Activated T-cell treated with anti-CD3 and anti-CD28 coated beads, Interleukin-2, amount 50 U/mL, for 4 hours (primary cell): ENCODE measurements around the gene CDH22. TPM values are rescaled to one million over a fixed set of nuclear protein-coding genes. Genes with fewer than 3 reads are reported as not detected.
A peak's percentile ranks its signal among the peaks of the same experiment; 100 is the strongest.

ENCODE experiments used
- ATAC-seq, 2 donors: fragments of 200-7000 bp; cut with Tn5 transposase; one replicate each; pipeline ENCODE4 v1.10.0; 2021
- DNase-seq: peaks from one replicate; pipeline ENCODE4 v3.0.0-alpha.2; 2020
- H3K27me3 Mint-ChIP-seq: one replicate; pipeline ENCODE4 v1.8.0; 2021; ENCODE audit warnings: low read depth, mixed read lengths
- H3K36me3 Mint-ChIP-seq: one replicate; pipeline ENCODE4 v1.8.0; 2022; ENCODE audit warnings: mixed read lengths; ENCODE audit not compliant: insufficient read depth
- H3K4me1 Mint-ChIP-seq: one replicate; pipeline ENCODE4 v1.8.0; 2021; ENCODE audit warnings: low read depth, mixed read lengths
- H3K4me3 Mint-ChIP-seq: one replicate; pipeline ENCODE4 v1.8.0; 2021; ENCODE audit warnings: mild to moderate bottlenecking, moderate library complexity, mixed read lengths
- H3K9me3 Mint-ChIP-seq: one replicate; pipeline ENCODE4 v1.8.0; 2021; ENCODE audit warnings: mixed read lengths
- total RNA-seq, 3 donors: library from RNA; stranded (reverse); gene quantifications; one replicate each; pipeline ENCODE4 v1.2.1, GENCODE V29; 2021

CDH22 gene
- total RNA-seq, 3 donors from 2014 or later, result not detected

DNA sequence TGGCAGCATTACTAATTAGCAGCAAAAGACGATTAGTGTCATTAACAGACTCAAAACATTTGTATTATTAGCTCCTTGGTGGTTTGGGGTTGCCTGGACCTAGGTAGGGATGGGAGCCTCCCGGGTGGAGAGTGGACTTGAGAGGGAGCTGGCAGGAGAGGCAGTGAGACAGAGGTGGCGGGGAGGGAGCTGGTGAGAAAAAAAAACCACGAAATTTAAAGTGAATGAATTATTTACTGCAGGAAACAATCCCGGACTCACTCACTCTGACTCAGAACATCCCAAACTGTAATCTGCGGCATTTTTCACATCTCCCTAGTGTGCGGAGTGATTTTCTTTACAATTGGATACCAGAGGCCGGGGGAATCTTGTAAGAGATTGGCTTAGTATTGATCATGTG, 14.3 kb upstream of the CDH22 start:
- ATAC-seq (no peak), DNase-seq (no peak)
- Mint-ChIP-seq H3K27me3 (peaks cover 24% of the 10 kb centered on the region), H3K4me3 (no peak overlapping the region), H3K36me3 (no peaks in the 10 kb centered on the region), H3K4me1 (no peaks in the 10 kb centered on the region), H3K9me3 (no peaks in the 10 kb centered on the region)

GRCh38 chr20:46317685-46318177, 9.4 kb upstream of the CDH22 start:
- no peaks in the 10 kb centered on the region for H3K9me3 Mint-ChIP-seq
- DNase-seq (no peak), ATAC-seq (no peak)
- H3K4me1 Mint-ChIP-seq, result no peaks in the 10 kb centered on the region
- H3K27me3 Mint-ChIP-seq, result peaks cover 62% of the 10 kb centered on the region
- no peaks in the 10 kb centered on the region for H3K36me3 Mint-ChIP-seq
- H3K4me3 Mint-ChIP-seq, result no peak overlapping the region

DNA sequence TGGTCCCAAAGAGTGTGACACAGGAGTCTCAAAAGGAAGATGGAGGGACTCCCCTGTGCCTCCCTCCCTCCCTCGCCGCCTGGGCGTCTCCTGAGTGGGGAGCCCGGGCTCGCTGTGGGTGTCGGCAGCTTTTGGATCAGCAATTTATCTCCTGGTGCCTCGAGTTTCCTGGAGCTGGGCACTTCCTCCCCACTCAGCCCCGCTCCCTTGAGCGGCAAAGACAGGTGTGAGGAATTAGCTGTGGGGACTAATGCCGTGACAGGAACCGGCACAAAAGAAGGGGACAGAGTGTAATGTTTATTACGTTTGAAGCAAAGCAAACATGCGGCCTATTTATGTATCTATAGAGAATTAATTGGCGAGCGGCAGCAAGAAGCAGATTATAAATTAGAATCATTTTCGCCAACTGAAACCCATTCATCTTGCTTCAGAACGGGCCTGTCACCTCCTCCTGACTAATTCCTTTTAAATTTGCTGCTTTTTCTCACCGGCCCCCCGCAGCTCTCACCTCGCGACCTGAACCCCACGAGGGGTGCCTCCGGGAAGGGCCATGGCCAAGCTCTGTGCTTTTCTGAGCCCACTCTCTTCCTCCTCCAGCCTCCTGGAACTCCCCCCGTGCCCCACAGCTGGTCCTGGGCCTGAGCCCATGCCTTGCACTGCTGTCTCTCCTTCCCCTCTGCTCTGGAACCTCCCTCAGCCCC, 8.8 kb upstream of the CDH22 start:
- H3K36me3 Mint-ChIP-seq, result no peaks in the 10 kb centered on the region
- H3K4me1 Mint-ChIP-seq, result peaks cover under 1% of the 10 kb centered on the region
- H3K4me3 Mint-ChIP-seq, result no peak overlapping the region
- H3K9me3 Mint-ChIP-seq, result no peaks in the 10 kb centered on the region
- peaks cover 60% of the 10 kb centered on the region for H3K27me3 Mint-ChIP-seq
- ATAC-seq, result no peak
- DNase-seq, result no peak

GRCh38 chr20:46315311-46315710, 7.0 kb upstream of the CDH22 start:
- peaks cover 75% of the 10 kb centered on the region for H3K27me3 Mint-ChIP-seq
- peaks cover 4% of the 10 kb centered on the region for H3K4me1 Mint-ChIP-seq
- no peak for DNase-seq
- H3K4me3 Mint-ChIP-seq, result no peak overlapping the region
- no peaks in the 10 kb centered on the region for H3K36me3 Mint-ChIP-seq
- ATAC-seq, result no peak
- H3K9me3 Mint-ChIP-seq, result no peaks in the 10 kb centered on the region

DNA sequence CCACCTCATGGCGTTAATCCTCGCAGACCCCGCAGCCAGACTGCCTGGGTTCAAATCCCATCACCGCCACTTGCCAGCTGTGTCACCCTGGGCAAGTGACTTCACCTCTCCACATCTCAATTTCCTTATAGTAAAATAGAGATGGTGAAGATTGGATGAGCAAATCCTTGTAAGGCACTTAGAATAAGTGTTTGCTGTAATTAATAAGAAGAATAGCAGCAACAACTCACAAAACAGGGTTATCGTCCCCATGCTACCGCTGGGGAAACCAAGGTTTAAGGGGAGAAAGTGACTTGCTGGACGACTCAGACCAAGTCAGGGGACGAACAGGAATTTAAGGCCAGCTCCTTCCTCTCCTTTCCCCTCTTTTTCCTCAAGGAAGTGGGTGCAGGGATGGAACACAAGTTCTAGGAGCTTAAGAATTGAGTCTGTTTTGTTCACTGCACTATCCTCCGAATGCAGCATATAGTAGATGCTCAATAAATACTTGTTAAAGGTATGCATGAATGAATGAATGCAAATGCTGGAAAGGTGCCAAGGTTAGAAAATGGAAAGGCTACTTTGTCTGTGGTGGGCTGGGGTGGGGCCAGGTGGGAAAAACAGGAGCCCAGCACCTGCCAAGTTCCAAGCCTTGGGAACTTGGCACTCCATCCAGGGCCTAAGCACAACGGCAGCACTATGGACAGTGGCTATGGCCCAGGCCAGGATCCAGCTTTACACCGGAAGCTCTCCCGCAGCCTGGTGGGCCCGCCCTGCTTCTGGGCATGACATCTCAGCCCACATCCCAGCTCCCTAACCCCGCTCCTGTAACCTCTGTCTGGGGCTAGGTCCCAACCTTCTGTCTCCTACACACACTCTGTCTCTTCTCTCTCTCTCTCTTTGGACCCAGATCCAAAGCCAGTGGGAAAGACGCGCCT, 4.9 kb upstream of the CDH22 start:
- no peaks in the 10 kb centered on the region for H3K9me3 Mint-ChIP-seq

GRCh38 chr20:46312075-46312944, 4.0 kb upstream of the CDH22 start:
- Mint-ChIP-seq H3K27me3 (peaks cover 85% of the 10 kb centered on the region), H3K4me1 (peaks cover 7% of the 10 kb centered on the region), H3K4me3 (peak overlapping the region; percentile 19), H3K36me3 (no peaks in the 10 kb centered on the region), H3K9me3 (no peaks in the 10 kb centered on the region)
- ATAC-seq (no peak), DNase-seq (no peak)

More for the DNA sequence above, 4.9 kb upstream of the CDH22 start:
- Mint-ChIP-seq H3K4me3 (no peak overlapping the region), H3K4me1 (peaks cover 7% of the 10 kb centered on the region), H3K36me3 (no peaks in the 10 kb centered on the region), H3K27me3 (peaks cover 87% of the 10 kb centered on the region)
- DNase-seq (no peak), ATAC-seq (no peak)

GRCh38 chr20:46311719-46312074, 3.4 kb upstream of the CDH22 start:
- peaks cover 82% of the 10 kb centered on the region for H3K27me3 Mint-ChIP-seq
- DNase-seq (no peak), ATAC-seq (no peak)
- peaks cover 10% of the 10 kb centered on the region for H3K4me1 Mint-ChIP-seq
- no peaks in the 10 kb centered on the region for H3K9me3 Mint-ChIP-seq
- peak overlapping the region; percentile 19 for H3K4me3 Mint-ChIP-seq
- H3K36me3 Mint-ChIP-seq, result no peaks in the 10 kb centered on the region

DNA sequence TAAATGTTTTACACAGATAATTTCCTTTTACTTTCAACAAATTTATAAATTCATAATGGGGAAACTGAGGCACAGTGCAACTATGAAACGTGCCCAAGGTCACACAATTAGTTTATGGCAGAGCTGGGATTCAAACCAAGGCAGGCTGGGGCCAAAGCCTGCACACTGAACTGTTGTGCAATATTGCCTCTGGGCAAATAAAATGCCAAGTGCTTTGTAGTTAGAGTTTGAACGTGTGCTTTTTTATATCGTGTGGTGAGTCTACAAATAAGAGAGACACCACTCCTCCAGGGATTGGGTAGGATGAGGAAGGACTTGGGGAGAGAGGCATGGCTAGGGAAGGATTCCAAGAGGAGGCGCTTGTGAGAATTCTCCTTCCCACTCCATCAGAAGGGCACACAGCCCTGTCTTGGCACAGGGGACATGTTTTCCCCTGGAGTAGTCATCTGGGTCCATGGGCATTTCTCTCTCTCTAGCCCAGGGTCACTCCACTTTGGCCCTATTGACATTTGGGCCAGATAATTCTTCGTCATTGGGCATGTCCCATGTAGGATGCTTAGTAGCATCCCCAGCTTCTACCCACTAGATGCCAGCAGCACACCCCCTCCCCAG, 2.8 kb upstream of the CDH22 start:
- ATAC-seq (no peak), DNase-seq (no peak)
- Mint-ChIP-seq H3K27me3 (peaks cover 82% of the 10 kb centered on the region), H3K9me3 (no peaks in the 10 kb centered on the region), H3K4me1 (peaks cover 11% of the 10 kb centered on the region), H3K36me3 (no peaks in the 10 kb centered on the region), H3K4me3 (no peak overlapping the region)

- no peak for DNase-seq
- H3K4me3 Mint-ChIP-seq, result peak overlapping the region; percentile 30
- H3K9me3 Mint-ChIP-seq, result no peaks in the 10 kb centered on the region
- peaks cover 74% of the 10 kb centered on the region for H3K27me3 Mint-ChIP-seq
- ATAC-seq, result no peak
- peaks cover 11% of the 10 kb centered on the region for H3K4me1 Mint-ChIP-seq
- no peaks in the 10 kb centered on the region for H3K36me3 Mint-ChIP-seq
Observed at GRCh38 chr20:46309945-46310344, 1.6 kb upstream of the CDH22 start.

DNA sequence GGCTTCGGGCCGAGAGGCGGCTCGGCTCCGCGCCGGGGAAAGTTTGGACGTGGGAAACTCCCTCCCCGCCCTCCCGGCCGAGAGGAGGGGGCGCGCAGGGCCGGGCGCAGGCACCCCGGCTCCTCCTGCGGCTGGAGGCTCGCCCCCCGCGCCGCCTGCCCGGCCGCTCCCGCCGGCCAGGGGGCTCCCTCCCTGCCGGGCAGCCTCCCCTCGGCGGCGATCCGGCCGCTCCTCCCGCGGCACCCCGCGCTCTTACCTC, 370 bp downstream of the CDH22 start:
- ATAC-seq, result no peak
- Mint-ChIP-seq H3K4me1 (peaks cover 11% of the 10 kb centered on the region), H3K36me3 (no peaks in the 10 kb centered on the region), H3K27me3 (peaks cover 61% of the 10 kb centered on the region), H3K9me3 (no peaks in the 10 kb centered on the region), H3K4me3 (no peak overlapping the region)
- no peak for DNase-seq

GRCh38 chr20:46307139-46307998, 929 bp downstream of the CDH22 start:
- H3K4me1 Mint-ChIP-seq, result peaks cover 11% of the 10 kb centered on the region
- no peaks in the 10 kb centered on the region for H3K36me3 Mint-ChIP-seq
- peak overlapping the region; percentile 26 for H3K4me3 Mint-ChIP-seq
- ATAC-seq (peak; percentile 80 to 83), DNase-seq (peak; percentile 72)
- H3K9me3 Mint-ChIP-seq, result no peaks in the 10 kb centered on the region
- H3K27me3 Mint-ChIP-seq, result peaks cover 60% of the 10 kb centered on the region

GRCh38 chr20:46306743-46307138, 1.6 kb downstream of the CDH22 start:
- H3K9me3 Mint-ChIP-seq, result no peaks in the 10 kb centered on the region
- DNase-seq, result no peak
- no peak for ATAC-seq
- peak overlapping the region; percentile 33 for H3K4me3 Mint-ChIP-seq
- H3K4me1 Mint-ChIP-seq, result peaks cover 7% of the 10 kb centered on the region
- no peaks in the 10 kb centered on the region for H3K36me3 Mint-ChIP-seq
- H3K27me3 Mint-ChIP-seq, result peaks cover 53% of the 10 kb centered on the region

GRCh38 chr20:46305973-46306360, 2.3 kb downstream of the CDH22 start:
- DNase-seq, result no peak
- Mint-ChIP-seq H3K27me3 (peaks cover 46% of the 10 kb centered on the region), H3K4me3 (no peak overlapping the region), H3K9me3 (no peaks in the 10 kb centered on the region), H3K36me3 (no peaks in the 10 kb centered on the region), H3K4me1 (peaks cover 7% of the 10 kb centered on the region)
- ATAC-seq, result no peak
